ENCODE data around the gene LCE3E.

DNA sequence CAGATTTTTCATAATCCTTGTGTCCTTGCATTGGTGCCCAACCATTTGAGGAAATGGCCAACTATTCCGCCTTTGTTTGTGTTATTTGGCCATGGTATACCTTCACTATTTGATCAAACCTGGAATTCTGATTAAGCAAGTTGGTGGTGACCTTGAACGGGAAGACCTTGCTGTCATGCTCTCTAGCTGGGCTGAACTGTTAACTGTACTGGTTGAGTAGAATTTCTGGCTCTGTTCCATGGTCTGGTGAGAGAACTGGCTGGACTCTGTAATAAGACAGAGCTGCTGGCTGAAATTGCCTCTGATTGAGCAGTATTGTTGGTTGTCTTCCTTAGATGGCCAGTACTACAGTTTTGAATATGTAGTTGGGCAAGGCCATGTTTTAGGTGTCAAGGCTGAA is 30.4 kb upstream of the LCE3E start:
- TF ChIP-seq CTCF (IDR thresholded peaks at IDR 0.05), result no peak
- TF ChIP-seq POLR2A (IDR thresholded peaks at IDR 0.05), result no peak
- no peak for TF ChIP-seq POLR2AphosphoS5 (IDR thresholded peaks at IDR 0.05)
